B cell (primary cell): ENCODE data around the gene SETBP1. TPM values are rescaled to one million over a fixed set of nuclear protein-coding genes. Genes with fewer than 3 reads are reported as not detected.

ENCODE experiments used
- ATAC-seq: fragments of 200-7000 bp; cut with Tn5 transposase; one replicate; pipeline ENCODE4 v1.10.0; 2021; ENCODE audit warnings: low read depth, mild to moderate bottlenecking, moderate number of reproducible peaks, moderate library complexity
- CTCF ChIA-PET: fragments of 350-600 bp; sonication (Branson Sonifier 250); formaldehyde crosslinking; loops from one replicate; lab custom pipeline; 2021; ENCODE audit warnings: antibody characterized with exemption, inconsistent platforms; lab: Charles Lee
- POLR2A ChIA-PET: fragments of 350-600 bp; sonication (Branson Sonifier 250); formaldehyde crosslinking; loops from one replicate; lab custom pipeline; 2021; ENCODE audit warnings: antibody characterized with exemption; lab: Charles Lee
- DNase-seq: peaks from one replicate; pipeline ENCODE4 v3.0.0; 2013
- H2AFZ ChIP-seq: 2 replicates; pipeline ENCODE4 v1.6.1; 2012; ENCODE audit warnings: mild to moderate bottlenecking, low read depth, low read length; ENCODE audit not compliant: insufficient read depth, poor library complexity, severe bottlenecking
- H3K27ac ChIP-seq, 2 donors: 1 replicate in 1 of 2; 2 replicates in 1 of 2; pipeline ENCODE4 v1.5.1; 2012 to 2013; ENCODE audit warnings: low read length in 2 of 2, mild to moderate bottlenecking in 2 of 2, moderate library complexity in 1 of 2
- H3K27me3 ChIP-seq, 4 experiments: fragments of 200-600 bp in 1 of 4; sonication (generic) in 1 of 4; replicated peaks in 1 of 4; 1 replicate in 2 of 4; 2 replicates in 2 of 4; pipeline versions ENCODE4 v1.6.1 to v1.7.0; 2013 to 2016; ENCODE audit warnings: low read length in 3 of 4, mild to moderate bottlenecking in 2 of 4, mixed read lengths in 1 of 4, moderate library complexity in 1 of 4; ENCODE audit not compliant: insufficient read depth in 4 of 4, control insufficient read depth in 3 of 4; ENCODE audit errors: control extremely low read depth in 1 of 4
- H3K36me3 ChIP-seq, 2 experiments: replicated peaks in 1 of 2; 1 replicate in 1 of 2; 2 replicates in 1 of 2; pipeline versions ENCODE4 v1.6.1 to v1.7.1; 2013; ENCODE audit warnings: low read length in 1 of 2; ENCODE audit not compliant: insufficient read depth in 2 of 2, control insufficient read depth in 1 of 2; ENCODE audit errors: control extremely low read depth in 1 of 2, extremely low read depth in 1 of 2
- H3K4me1 ChIP-seq, 2 donors: fragments of 200-600 bp in 1 of 2; sonication (generic) in 1 of 2; 1 replicate in 1 of 2; 2 replicates in 1 of 2; pipeline versions ENCODE4 v1.5.1 to v1.6.1; 2013 to 2017; ENCODE audit warnings: low read length in 2 of 2; ENCODE audit not compliant: control insufficient read depth in 2 of 2, insufficient read depth in 2 of 2
- H3K4me2 ChIP-seq: replicated peaks from 2 replicates; pipeline ENCODE3; 2012; ENCODE audit warnings: mild to moderate bottlenecking, low read depth, low read length; ENCODE audit not compliant: poor library complexity, severe bottlenecking
- H3K4me3 ChIP-seq, 5 experiments: fragments of 200-600 bp in 1 of 5; sonication (generic) in 1 of 5; 1 replicate in 3 of 5; 2 replicates in 2 of 5; pipeline versions ENCODE4 v1.5.1 to v1.7.0; 2011 to 2016; ENCODE audit warnings: low read length in 4 of 5, mild to moderate bottlenecking in 4 of 5, low read depth in 2 of 5, control low read depth in 1 of 5, moderate library complexity in 1 of 5; ENCODE audit not compliant: insufficient read depth in 1 of 5; ENCODE audit errors: control extremely low read depth in 1 of 5, extremely low read depth in 1 of 5
- H3K79me2 ChIP-seq: fragments of 200-600 bp; sonication (generic); one replicate; pipeline ENCODE4 v1.6.0; 2016; ENCODE audit warnings: low read length; ENCODE audit not compliant: control insufficient read depth, insufficient read depth
- H3K9ac ChIP-seq: fragments of 200-600 bp; sonication (generic); 2 replicates; pipeline ENCODE4 v1.6.1; 2017; ENCODE audit warnings: mild to moderate bottlenecking, low read length, moderate library complexity
- H3K9me3 ChIP-seq, 3 donors: one replicate each; pipeline versions ENCODE4 v1.6.1 to v1.7.1; 2013; ENCODE audit warnings: low read length in 2 of 3; ENCODE audit not compliant: control insufficient read depth in 2 of 3, insufficient read depth in 1 of 3; ENCODE audit errors: control extremely low read depth in 1 of 3
- H4K20me1 ChIP-seq: 2 replicates; pipeline ENCODE4 v1.6.0; 2012; ENCODE audit warnings: mild to moderate bottlenecking, low read length; ENCODE audit not compliant: insufficient read depth, control insufficient read depth, poor library complexity, severe bottlenecking
- H3K27ac Mint-ChIP-seq: one replicate; pipeline ENCODE4 v1.8.0; 2021; ENCODE audit warnings: mixed read lengths
- H3K27me3 Mint-ChIP-seq: one replicate; pipeline ENCODE4 v1.8.0; 2021; ENCODE audit warnings: mixed read lengths
- H3K4me1 Mint-ChIP-seq: one replicate; pipeline ENCODE4 v1.8.0; 2021; ENCODE audit warnings: mixed read lengths
- H3K4me3 Mint-ChIP-seq: one replicate; pipeline ENCODE4 v1.8.0; 2021; ENCODE audit warnings: mixed read lengths
- H3K9me3 Mint-ChIP-seq: one replicate; pipeline ENCODE4 v1.8.0; 2022; ENCODE audit warnings: mixed read lengths; ENCODE audit not compliant: insufficient read depth
- EZH2 ChIP-seq: IDR thresholded peaks from 2 replicates; pipeline ENCODE4 v1.6.1; 2012; ENCODE audit warnings: borderline replicate concordance, low read depth, mild to moderate bottlenecking, moderate library complexity, low read length; ENCODE audit not compliant: insufficient read depth, poor library complexity, severe bottlenecking
- WGBS: methylation state at CpG from one replicate; pipeline ENCODE4 v1.1.5; 2013; ENCODE audit warnings: missing lambda C conversion rate; ENCODE audit not compliant: insufficient coverage; 5-methylcytosine and 5-hydroxymethylcytosine counted together
- intact Hi-C: fragments of 100-400 bp; cut with micrococcal nuclease; formaldehyde crosslinking; loops from one replicate; pipeline ENCODE4 v1.10.0; 2022
- polyA plus RNA-seq: library from polyadenylated mRNA; depleted of rRNA; stranded (reverse); fragments of >200 nt; gene quantifications from 2 replicates; pipeline ENCODE4 v1.2.3, GENCODE V29; 2012
- total RNA-seq, 2 donors: library from RNA; stranded (reverse); fragments of 120-200 nt in 1 of 2; gene quantifications; 1 replicate in 1 of 2; 2 replicates in 1 of 2; pipeline versions ENCODE4 v1.2.3 to v1.2.4, GENCODE V29; 2013 to 2022
- TF ChIP-seq, protein P1 (sequence below): fragments of 200-600 bp; IDR thresholded peaks from one replicate; pipeline ENCODE4 v1.8.0; 2022; ENCODE audit warnings: antibody characterized with exemption, mild to moderate bottlenecking

SETBP1 gene
- total and polyA plus RNA-seq, 2 donors (not counting 1 experiment from before 2014, with no cell fraction given): 15.1 to 129 TPM

DNA sequence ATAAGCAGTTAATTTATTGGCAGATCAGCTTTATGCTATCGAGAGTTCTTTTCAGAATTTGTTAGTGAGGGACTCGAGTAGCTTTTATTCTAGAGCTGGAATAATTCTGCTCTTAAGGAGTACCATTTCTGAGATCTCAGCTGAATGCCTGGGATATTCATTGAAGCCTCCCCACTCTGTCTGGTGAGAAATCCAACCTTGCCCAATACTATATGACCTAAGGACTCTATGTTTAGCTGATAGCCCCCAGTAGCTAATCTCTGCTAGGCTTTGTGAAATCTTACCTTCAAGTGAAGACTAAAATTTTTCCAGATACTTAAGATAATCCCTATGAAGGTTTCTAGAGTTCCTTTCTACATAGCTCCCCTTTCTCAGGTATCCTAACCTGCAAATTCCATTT lies 261.4 kb downstream of the SETBP1 start:
- no peak overlapping the region for H3K4me3 Mint-ChIP-seq
- peaks cover 46% of the 10 kb centered on the region for H3K4me1 Mint-ChIP-seq
- Histone ChIP-seq H3K4me3 (no peak overlapping the region), H4K20me1 (peaks cover 41% of the 10 kb centered on the region), H3K4me2 (no peak overlapping the region), H3K4me1 (peaks cover 0 to 5% of the 10 kb centered on the region in 2 donors), H2AFZ (no peak overlapping the region), H3K27me3 (no peaks in the 10 kb centered on the region), H3K36me3 (no peaks in the 10 kb centered on the region), H3K27ac (no peak overlapping the region), H3K9me3 (no peaks in the 10 kb centered on the region), H3K9ac (no peak overlapping the region), H3K79me2 (peaks cover 68% of the 10 kb centered on the region)
- intact Hi-C loops: no loop called here
- DNase-seq (no peak), ATAC-seq (no peak)
- TF ChIP-seq, protein P1, sequence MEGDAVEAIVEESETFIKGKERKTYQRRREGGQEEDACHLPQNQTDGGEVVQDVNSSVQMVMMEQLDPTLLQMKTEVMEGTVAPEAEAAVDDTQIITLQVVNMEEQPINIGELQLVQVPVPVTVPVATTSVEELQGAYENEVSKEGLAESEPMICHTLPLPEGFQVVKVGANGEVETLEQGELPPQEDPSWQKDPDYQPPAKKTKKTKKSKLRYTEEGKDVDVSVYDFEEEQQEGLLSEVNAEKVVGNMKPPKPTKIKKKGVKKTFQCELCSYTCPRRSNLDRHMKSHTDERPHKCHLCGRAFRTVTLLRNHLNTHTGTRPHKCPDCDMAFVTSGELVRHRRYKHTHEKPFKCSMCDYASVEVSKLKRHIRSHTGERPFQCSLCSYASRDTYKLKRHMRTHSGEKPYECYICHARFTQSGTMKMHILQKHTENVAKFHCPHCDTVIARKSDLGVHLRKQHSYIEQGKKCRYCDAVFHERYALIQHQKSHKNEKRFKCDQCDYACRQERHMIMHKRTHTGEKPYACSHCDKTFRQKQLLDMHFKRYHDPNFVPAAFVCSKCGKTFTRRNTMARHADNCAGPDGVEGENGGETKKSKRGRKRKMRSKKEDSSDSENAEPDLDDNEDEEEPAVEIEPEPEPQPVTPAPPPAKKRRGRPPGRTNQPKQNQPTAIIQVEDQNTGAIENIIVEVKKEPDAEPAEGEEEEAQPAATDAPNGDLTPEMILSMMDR: no peak
- H3K9me3 Mint-ChIP-seq: no peaks in the 10 kb centered on the region
- no peak overlapping the region for H3K27ac Mint-ChIP-seq
- CTCF ChIA-PET: interaction anchor here (0.8 to 1.4 kb wide), 3 partner anchors 24 to 599 kb away, joined by 3 to 6 read pairs (median 3); no protein-coding TSS in a partner anchor
- POLR2A ChIA-PET: no interaction called here
- WGBS: 100% methylated on average over 2 of the region's 2 CpGs
- no peaks in the 10 kb centered on the region for H3K27me3 Mint-ChIP-seq

DNA sequence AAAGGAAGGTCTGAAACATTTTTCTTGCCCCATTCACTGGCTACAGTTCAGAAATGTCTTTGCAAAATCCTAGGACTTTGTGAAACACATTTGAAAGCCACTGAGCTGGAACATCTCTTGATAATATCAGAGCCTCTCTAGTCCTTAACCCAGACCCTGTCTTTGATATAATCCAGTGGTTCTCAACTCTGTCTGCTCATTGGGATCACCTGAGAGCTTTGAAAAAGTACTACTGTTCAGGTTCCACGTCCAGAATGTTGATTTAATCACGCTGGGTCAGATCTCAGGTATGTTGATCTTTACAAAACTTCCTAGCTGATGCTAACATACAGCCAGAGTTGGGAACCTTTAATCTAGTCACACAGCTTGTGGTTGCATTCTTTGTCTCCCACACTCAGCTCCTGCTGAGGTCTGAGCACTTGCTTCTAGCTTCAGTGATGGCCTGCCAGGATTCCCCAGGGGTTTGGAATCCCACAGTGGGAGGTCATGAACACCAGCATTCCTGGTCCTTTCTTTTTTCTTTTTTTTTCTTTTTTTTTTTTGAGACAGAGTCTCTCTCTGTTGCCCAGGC lies 262.7 kb downstream of the SETBP1 start:
- Histone ChIP-seq H3K79me2 (peaks cover 70% of the 10 kb centered on the region), H3K9ac (no peak overlapping the region), H2AFZ (no peak overlapping the region), H3K27me3 (no peaks in the 10 kb centered on the region), H3K27ac (no peak overlapping the region), H3K4me1 (peaks cover 0 to 5% of the 10 kb centered on the region in 2 donors), H3K9me3 (no peaks in the 10 kb centered on the region), H3K4me3 (no peak overlapping the region), H4K20me1 (peaks cover 43% of the 10 kb centered on the region), H3K36me3 (no peaks in the 10 kb centered on the region), H3K4me2 (no peak overlapping the region)
- no peak for ATAC-seq
- intact Hi-C loops: no loop called here
- Mint-ChIP-seq H3K4me1 (peaks cover 38% of the 10 kb centered on the region), H3K27ac (no peak overlapping the region), H3K27me3 (no peaks in the 10 kb centered on the region), H3K4me3 (no peak overlapping the region), H3K9me3 (no peaks in the 10 kb centered on the region)
- no peak for DNase-seq
- POLR2A ChIA-PET: interaction anchor here (0.6 kb wide), 1 partner anchor 240 kb away, joined by 6 read pairs; no protein-coding TSS in a partner anchor
- CTCF ChIA-PET: interaction anchor here (1.0 kb wide), 1 partner anchor 270 kb away, joined by 3 read pairs; no protein-coding TSS in a partner anchor
- 100% methylated on average over 2 of the region's 2 CpGs for WGBS
- TF ChIP-seq, protein P1: no peak
- no peak for TF ChIP-seq EZH2
